Panc1 (cell line): ENCODE measurements around the gene GALC. TPM values are rescaled to one million over a fixed set of nuclear protein-coding genes. Genes with fewer than 3 reads are reported as not detected.
A peak's percentile ranks its signal among the peaks of the same experiment; 100 is the strongest.

Experiments
- ATAC-seq: fragments of 200-7000 bp; cut with Tn5 transposase; 2 replicates; pipeline ENCODE4 v1.9.1; 2020; ENCODE audit warnings: mild to moderate bottlenecking, moderate library complexity
- Bru-seq: library from RNA; stranded (reverse); fragments of 400-500 nt; gene quantifications from one replicate; lab custom pipeline; 2021; lab: Mats Ljungman, UMichigan
- BruChase-seq, 2 experiments: library from RNA; stranded (reverse); fragments of 400-500 nt; gene quantifications; one replicate each; lab custom pipeline; 2021; lab: Mats Ljungman, UMichigan
- BruUV-seq: library from RNA; stranded (reverse); fragments of 400-500 nt; replicated peaks from 2 replicates; lab custom pipeline; 2021; lab: Mats Ljungman, UMichigan
- CTCF ChIA-PET: fragments of 300-600 bp; sonication (Branson Sonifier 250); formaldehyde crosslinking; loops from one replicate; lab custom pipeline; 2022; ENCODE audit warnings: antibody characterized with exemption; lab: Charles Lee
- POLR2A ChIA-PET: fragments of 300-600 bp; sonication (Branson Sonifier 250); formaldehyde crosslinking; loops from one replicate; lab custom pipeline; 2022; ENCODE audit warnings: antibody characterized with exemption; lab: Charles Lee
- DNase-seq: peaks from one replicate; pipeline ENCODE4 v3.0.0-alpha.2; 2010; ENCODE audit warnings: low read depth, low spot score
- H3K27ac ChIP-seq: 2 replicates; pipeline ENCODE4 v1.5.1; 2011; ENCODE audit warnings: mild to moderate bottlenecking, low read length, inconsistent platforms
- H3K27me3 ChIP-seq: fragments of 200-500 bp; sonication (Bioruptor generic); 2 replicates; pipeline ENCODE4 v1.6.0; 2014; ENCODE audit warnings: low read length, inconsistent platforms; ENCODE audit not compliant: control insufficient read depth, insufficient read depth
- H3K36me3 ChIP-seq: fragments of 200-500 bp; sonication (Bioruptor generic); 2 replicates; pipeline ENCODE4 v1.5.1; 2014; ENCODE audit warnings: inconsistent platforms, mild to moderate bottlenecking, low read length, moderate library complexity; ENCODE audit not compliant: control insufficient read depth, insufficient read depth
- H3K4me1 ChIP-seq: 2 replicates; pipeline ENCODE4 v1.5.1; 2011; ENCODE audit warnings: inconsistent platforms, mild to moderate bottlenecking, low read length, moderate library complexity; ENCODE audit not compliant: control insufficient read depth, insufficient read depth
- H3K4me3 ChIP-seq, 2 experiments: 2 replicates each; pipeline ENCODE4 v1.5.1; 2011 to 2012; ENCODE audit warnings: low read depth in 2 of 2, low read length in 2 of 2, mild to moderate bottlenecking in 2 of 2, inconsistent platforms in 1 of 2, moderate library complexity in 1 of 2
- H3K9me3 ChIP-seq: fragments of 200-500 bp; sonication (Bioruptor generic); 2 replicates; pipeline ENCODE4 v1.5.1; 2014; ENCODE audit warnings: low read depth, mild to moderate bottlenecking, inconsistent platforms, low read length, moderate library complexity; ENCODE audit not compliant: control insufficient read depth, insufficient read depth
- POLR2AphosphoS5 ChIP-seq: IDR thresholded peaks from 2 replicates; pipeline ENCODE4 v1.6.1; 2012; ENCODE audit warnings: mild to moderate bottlenecking, low read depth, low read length, moderate library complexity
- SIN3A ChIP-seq: IDR thresholded peaks from 2 replicates; pipeline ENCODE4 v1.6.1; 2012; ENCODE audit warnings: low read depth, mild to moderate bottlenecking, low read length, moderate library complexity, borderline replicate concordance; ENCODE audit not compliant: insufficient read depth
- TCF7L2 ChIP-seq: IDR thresholded peaks from 2 replicates; pipeline ENCODE4 v1.6.1; 2011; ENCODE audit warnings: mild to moderate bottlenecking, low read depth, low read length, inconsistent platforms
- in situ Hi-C: cut with HindIII; loops from 2 replicates; pipeline ENCODE4 v1.10.0; 2016; ENCODE audit warnings: low sequenced_read_pairs, low pct_unique_long_range_greater_than_20kb
- intact Hi-C: fragments of 100-400 bp; cut with micrococcal nuclease; formaldehyde crosslinking; loops from one replicate; pipeline ENCODE4 v1.10.0; 2022; ENCODE audit not compliant: unreplicated experiment
- long read RNA-seq: library from polyadenylated mRNA; unstranded; transcript quantifications from one replicate; pipeline ENCODE4 v2.0.0, GENCODE V29; 2021; ENCODE audit not compliant: unreplicated experiment
- polyA plus RNA-seq: library from polyadenylated mRNA; unstranded; fragments of >200 nt; gene quantifications from one replicate; pipeline ENCODE4 v1.2.1, GENCODE V29; 2012; ENCODE audit warnings: missing spikeins; ENCODE audit not compliant: insufficient read length
- total RNA-seq: library from RNA; stranded (reverse); gene quantifications from one replicate; pipeline ENCODE4 v1.2.1, GENCODE V29; 2021; ENCODE audit not compliant: unreplicated experiment
- TF ChIP-seq, protein P1 (sequence below), 2 experiments: IDR thresholded peaks; 2 replicates each; pipeline ENCODE4 v1.6.1; 2011 to 2012; ENCODE audit warnings: low read depth in 2 of 2, control low read depth in 1 of 2, low read length in 1 of 2, mild to moderate bottlenecking in 1 of 2, moderate library complexity in 1 of 2; ENCODE audit not compliant: insufficient read depth in 1 of 2
- TF ChIP-seq, protein P2 (sequence below): fragments of 450-650 bp; IDR thresholded peaks from 2 replicates; pipeline ENCODE4 v1.5.1; 2017; ENCODE audit warnings: mild to moderate bottlenecking

The GALC gene
- 9.7 TPM for total RNA-seq
- polyA plus RNA-seq: 10.1 TPM
- percentile 50 among the genes with signal in this experiment for Bru-seq, nascent RNA
- percentile 48 among the genes with signal in this experiment for BruChase-seq, experiment 1, labeled RNA remaining after a 2-hour chase
- percentile 52 among the genes with signal in this experiment for BruChase-seq, experiment 2, labeled RNA remaining after a 6-hour chase
- long read RNA-seq, transcript GALC-201 (17 exons, 3,883 nt): major isoform, 42 of 52 reads
- long read RNA-seq, partial matches to known transcripts: 5 of 52 reads
- long read RNA-seq, other reads (novel, unspliced or antisense): 3 of 52 reads

DNA sequence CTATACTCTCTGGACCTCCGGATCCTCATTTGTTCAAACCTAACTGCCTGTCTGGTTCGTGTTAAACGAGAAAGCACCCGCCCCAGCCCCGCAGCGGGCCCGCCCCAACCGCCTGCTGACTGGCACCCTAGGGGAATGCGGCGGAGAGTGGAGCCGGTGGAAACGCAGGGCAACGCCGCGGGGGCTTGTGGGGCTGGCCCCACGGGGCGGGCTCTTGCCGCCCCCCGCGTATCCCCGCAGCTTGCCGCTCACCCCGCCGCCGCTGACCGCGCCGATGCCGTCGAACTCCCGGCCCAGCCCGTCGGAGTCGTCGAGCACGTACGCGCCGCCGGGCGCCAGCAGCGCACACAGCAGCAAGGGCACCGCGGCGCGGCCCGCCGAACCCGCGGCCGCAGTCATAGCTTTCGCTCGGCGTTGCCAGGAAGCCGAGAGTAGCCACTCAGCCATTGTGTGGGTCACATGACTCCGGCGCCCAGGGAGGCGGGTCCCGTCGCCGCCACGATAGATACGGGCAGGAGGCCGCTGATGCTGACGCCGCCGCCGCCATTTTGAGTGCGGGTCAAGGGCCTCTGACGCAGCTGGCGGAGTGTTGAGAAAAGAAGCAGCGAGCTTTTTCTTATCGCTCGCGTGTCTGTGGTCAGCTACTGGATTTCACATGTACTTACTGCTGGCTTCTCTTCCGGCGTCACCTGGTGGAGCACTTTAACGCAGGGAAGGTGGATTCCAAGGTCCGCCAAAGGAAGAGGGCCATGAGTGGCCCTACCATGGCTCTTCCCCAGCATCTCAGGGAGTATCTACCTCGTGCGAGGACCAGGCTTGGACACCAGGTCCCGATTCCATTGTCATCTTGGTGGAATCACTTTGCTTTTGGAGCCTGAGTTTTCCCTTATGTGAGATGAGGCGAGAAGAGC lies at the start of gene GALC:
TSS of gene GALC (minus strand) at position 465 of the 911 bp plus-strand sequence. CDS start at position 447, 18 bp downstream.
- H3K27me3 ChIP-seq: no peaks in the 10 kb centered on the region
- POLR2A ChIA-PET: no interaction called here
- in situ Hi-C loops: no loop called here
- no peaks in the 10 kb centered on the region for H3K9me3 ChIP-seq
- TF ChIP-seq TCF7L2: no peak
- TF ChIP-seq POLR2AphosphoS5: 0 out of 2 replicates have a peak, but pooled peaks have one; percentile 24
- TF ChIP-seq, protein P1, sequence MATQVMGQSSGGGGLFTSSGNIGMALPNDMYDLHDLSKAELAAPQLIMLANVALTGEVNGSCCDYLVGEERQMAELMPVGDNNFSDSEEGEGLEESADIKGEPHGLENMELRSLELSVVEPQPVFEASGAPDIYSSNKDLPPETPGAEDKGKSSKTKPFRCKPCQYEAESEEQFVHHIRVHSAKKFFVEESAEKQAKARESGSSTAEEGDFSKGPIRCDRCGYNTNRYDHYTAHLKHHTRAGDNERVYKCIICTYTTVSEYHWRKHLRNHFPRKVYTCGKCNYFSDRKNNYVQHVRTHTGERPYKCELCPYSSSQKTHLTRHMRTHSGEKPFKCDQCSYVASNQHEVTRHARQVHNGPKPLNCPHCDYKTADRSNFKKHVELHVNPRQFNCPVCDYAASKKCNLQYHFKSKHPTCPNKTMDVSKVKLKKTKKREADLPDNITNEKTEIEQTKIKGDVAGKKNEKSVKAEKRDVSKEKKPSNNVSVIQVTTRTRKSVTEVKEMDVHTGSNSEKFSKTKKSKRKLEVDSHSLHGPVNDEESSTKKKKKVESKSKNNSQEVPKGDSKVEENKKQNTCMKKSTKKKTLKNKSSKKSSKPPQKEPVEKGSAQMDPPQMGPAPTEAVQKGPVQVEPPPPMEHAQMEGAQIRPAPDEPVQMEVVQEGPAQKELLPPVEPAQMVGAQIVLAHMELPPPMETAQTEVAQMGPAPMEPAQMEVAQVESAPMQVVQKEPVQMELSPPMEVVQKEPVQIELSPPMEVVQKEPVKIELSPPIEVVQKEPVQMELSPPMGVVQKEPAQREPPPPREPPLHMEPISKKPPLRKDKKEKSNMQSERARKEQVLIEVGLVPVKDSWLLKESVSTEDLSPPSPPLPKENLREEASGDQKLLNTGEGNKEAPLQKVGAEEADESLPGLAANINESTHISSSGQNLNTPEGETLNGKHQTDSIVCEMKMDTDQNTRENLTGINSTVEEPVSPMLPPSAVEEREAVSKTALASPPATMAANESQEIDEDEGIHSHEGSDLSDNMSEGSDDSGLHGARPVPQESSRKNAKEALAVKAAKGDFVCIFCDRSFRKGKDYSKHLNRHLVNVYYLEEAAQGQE (IDR thresholded peaks at IDR 0.05; ENCODE audit: insufficient read depth in 1 of 2, low read depth in 2 of 2, low read length in 1 of 2): no peak
- peak within 1 kb of the TSS; percentile 61 to 76 for H3K4me3 ChIP-seq
- DNase-seq (no peak), ATAC-seq (peak; percentile 95)
- H3K27ac ChIP-seq: peak within 1 kb of the TSS; percentile 92
- H3K4me1 ChIP-seq: peaks cover 3% of the 10 kb centered on the region; the same call in 1 of the 2 replicates
- CTCF ChIA-PET: no interaction called here
- no peaks in the 10 kb centered on the region for H3K36me3 ChIP-seq
- BruUV-seq: no TSS peak
- intact Hi-C loops: no loop called here

DNA sequence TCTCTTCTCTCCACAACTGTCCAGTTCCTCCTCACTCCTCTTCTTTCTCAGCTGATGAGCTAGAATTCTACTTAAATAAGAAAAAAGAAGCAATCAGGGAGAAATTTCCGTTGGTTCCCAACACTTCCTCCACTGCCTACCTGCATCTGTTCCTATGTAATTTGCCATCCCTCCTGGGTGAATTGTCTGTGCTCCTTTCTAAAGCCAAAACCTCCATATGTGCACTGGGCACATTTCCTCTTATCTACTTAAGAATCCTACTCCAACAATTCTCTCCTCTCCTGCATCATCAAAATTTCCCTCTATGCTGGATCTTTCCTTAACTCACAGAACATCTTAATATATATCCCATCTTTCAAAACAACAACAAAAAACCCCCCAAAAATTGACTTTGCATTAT lies 47.2 kb upstream of the GALC start:
- Histone ChIP-seq H3K27me3 (no peaks in the 10 kb centered on the region), H3K4me1 (no peaks in the 10 kb centered on the region), H3K27ac (no peak overlapping the region), H3K36me3 (no peaks in the 10 kb centered on the region), H3K9me3 (no peaks in the 10 kb centered on the region), H3K4me3 (no peak overlapping the region)
- intact Hi-C loops (no loop called here), in situ Hi-C loops (no loop called here)
- TF ChIP-seq SIN3A: no peak
- TF ChIP-seq, protein P2, sequence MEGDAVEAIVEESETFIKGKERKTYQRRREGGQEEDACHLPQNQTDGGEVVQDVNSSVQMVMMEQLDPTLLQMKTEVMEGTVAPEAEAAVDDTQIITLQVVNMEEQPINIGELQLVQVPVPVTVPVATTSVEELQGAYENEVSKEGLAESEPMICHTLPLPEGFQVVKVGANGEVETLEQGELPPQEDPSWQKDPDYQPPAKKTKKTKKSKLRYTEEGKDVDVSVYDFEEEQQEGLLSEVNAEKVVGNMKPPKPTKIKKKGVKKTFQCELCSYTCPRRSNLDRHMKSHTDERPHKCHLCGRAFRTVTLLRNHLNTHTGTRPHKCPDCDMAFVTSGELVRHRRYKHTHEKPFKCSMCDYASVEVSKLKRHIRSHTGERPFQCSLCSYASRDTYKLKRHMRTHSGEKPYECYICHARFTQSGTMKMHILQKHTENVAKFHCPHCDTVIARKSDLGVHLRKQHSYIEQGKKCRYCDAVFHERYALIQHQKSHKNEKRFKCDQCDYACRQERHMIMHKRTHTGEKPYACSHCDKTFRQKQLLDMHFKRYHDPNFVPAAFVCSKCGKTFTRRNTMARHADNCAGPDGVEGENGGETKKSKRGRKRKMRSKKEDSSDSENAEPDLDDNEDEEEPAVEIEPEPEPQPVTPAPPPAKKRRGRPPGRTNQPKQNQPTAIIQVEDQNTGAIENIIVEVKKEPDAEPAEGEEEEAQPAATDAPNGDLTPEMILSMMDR: no peak
- no peak for TF ChIP-seq POLR2AphosphoS5
- TF ChIP-seq TCF7L2: no peak
- TF ChIP-seq, protein P1 (IDR thresholded peaks at IDR 0.05; ENCODE audit: insufficient read depth in 1 of 2, low read depth in 2 of 2, low read length in 1 of 2): no peak
- CTCF ChIA-PET: no interaction called here
- POLR2A ChIA-PET: no interaction called here
- ATAC-seq (no peak), DNase-seq (no peak)
- BruUV-seq: no TSS peak
